Adrenal gland (tissue), 5 donors: ENCODE results near the gene RIMBP2.

Experiments used
- POLR2A ChIP-seq, 2 donors: fragments of 450-650 bp; IDR thresholded peaks; one replicate each; pipeline ENCODE4 v1.6.1; 2017; ENCODE audit warnings: antibody characterized with exemption in 2 of 2, mild to moderate bottlenecking in 2 of 2, moderate library complexity in 1 of 2
- TF ChIP-seq, protein P1 (sequence below), 6 experiments: fragments of 450-650 bp in 4 of 6; fragments of 200-600 bp in 2 of 6; sonication (generic) in 1 of 6; IDR thresholded peaks; 1 replicate in 5 of 6; 2 replicates in 1 of 6; pipeline versions ENCODE4 v1.5.1 to v1.8.0; 2016 to 2021; ENCODE audit warnings: antibody characterized with exemption in 6 of 6, mild to moderate bottlenecking in 2 of 6, moderate library complexity in 1 of 6
- donor health status: DM: no; HTN: no; CAD: no.

DNA sequence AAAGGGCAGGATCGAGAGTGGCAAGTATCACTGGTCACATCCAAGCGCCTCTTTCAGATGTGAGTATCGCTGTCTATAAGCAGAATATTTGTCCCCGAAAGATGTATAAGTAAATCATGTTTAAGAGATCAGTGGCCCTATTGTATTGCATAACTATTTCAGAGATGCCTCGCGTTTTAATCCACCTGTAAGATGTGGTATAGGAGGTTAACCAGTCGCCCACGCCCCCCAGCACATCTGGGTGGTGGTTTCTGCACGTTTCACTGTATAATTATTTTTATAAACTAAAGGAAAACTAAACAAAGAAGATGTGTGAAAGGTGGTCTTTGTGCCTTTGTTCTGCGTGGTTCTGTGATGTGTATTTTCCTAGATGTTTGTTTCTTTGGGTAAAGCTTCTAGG lies 28.9 kb downstream of the RIMBP2 start:
- TF ChIP-seq, protein P1, sequence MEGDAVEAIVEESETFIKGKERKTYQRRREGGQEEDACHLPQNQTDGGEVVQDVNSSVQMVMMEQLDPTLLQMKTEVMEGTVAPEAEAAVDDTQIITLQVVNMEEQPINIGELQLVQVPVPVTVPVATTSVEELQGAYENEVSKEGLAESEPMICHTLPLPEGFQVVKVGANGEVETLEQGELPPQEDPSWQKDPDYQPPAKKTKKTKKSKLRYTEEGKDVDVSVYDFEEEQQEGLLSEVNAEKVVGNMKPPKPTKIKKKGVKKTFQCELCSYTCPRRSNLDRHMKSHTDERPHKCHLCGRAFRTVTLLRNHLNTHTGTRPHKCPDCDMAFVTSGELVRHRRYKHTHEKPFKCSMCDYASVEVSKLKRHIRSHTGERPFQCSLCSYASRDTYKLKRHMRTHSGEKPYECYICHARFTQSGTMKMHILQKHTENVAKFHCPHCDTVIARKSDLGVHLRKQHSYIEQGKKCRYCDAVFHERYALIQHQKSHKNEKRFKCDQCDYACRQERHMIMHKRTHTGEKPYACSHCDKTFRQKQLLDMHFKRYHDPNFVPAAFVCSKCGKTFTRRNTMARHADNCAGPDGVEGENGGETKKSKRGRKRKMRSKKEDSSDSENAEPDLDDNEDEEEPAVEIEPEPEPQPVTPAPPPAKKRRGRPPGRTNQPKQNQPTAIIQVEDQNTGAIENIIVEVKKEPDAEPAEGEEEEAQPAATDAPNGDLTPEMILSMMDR (IDR thresholded peaks at IDR 0.05) = no peak
- TF ChIP-seq POLR2A (IDR thresholded peaks at IDR 0.05) = no peak
